ENCODE data around the gene SLC35B4.

The SLC35B4 gene

DNA sequence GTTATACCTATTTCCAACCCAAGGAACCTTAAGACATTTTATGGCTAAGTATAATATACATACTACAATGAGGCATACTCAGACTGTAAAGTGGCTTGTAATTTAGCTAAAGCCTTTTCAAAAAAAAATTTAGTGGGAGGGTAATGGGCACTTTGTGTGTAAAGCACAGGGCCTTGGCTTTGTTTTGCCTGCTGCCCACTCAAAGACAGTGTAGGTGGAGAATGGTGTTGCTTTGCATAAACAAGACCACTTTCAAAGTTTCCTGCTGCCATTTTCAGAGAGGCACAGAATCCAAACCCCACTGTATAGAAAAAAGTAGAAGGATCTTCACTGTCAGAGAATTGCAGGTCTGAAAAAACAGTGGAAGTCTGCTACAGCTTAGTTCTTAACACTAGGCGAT, 21.2 kb upstream of the SLC35B4 start:
- Histone ChIP-seq H3K4me1 (no peaks in the 10 kb centered on the region), H3K36me3 (no peaks in the 10 kb centered on the region), H3K4me3 (ENCODE audit: low read depth, low read length) (no peak overlapping the region), H3K27me3 (no peaks in the 10 kb centered on the region), H3K9me3 (no peaks in the 10 kb centered on the region)
- DNase-seq = no peak
- TF ChIP-seq, protein P1, sequence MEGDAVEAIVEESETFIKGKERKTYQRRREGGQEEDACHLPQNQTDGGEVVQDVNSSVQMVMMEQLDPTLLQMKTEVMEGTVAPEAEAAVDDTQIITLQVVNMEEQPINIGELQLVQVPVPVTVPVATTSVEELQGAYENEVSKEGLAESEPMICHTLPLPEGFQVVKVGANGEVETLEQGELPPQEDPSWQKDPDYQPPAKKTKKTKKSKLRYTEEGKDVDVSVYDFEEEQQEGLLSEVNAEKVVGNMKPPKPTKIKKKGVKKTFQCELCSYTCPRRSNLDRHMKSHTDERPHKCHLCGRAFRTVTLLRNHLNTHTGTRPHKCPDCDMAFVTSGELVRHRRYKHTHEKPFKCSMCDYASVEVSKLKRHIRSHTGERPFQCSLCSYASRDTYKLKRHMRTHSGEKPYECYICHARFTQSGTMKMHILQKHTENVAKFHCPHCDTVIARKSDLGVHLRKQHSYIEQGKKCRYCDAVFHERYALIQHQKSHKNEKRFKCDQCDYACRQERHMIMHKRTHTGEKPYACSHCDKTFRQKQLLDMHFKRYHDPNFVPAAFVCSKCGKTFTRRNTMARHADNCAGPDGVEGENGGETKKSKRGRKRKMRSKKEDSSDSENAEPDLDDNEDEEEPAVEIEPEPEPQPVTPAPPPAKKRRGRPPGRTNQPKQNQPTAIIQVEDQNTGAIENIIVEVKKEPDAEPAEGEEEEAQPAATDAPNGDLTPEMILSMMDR (IDR thresholded peaks at IDR 0.05; ENCODE audit: low read depth, low read length) = no peak

- Histone ChIP-seq H3K4me3 (ENCODE audit: low read depth, low read length) (no peak overlapping the region), H3K4me1 (peaks cover 4% of the 10 kb centered on the region; the same call in 1 of the 2 replicates), H3K9me3 (no peaks in the 10 kb centered on the region), H3K36me3 (no peaks in the 10 kb centered on the region), H3K27me3 (no peaks in the 10 kb centered on the region)
- DNase-seq = no peak
- TF ChIP-seq, protein P1 (IDR thresholded peaks at IDR 0.05; ENCODE audit: low read depth, low read length) = no peak
Measured at GRCh38 chr7:134334408-134334807, 17.7 kb upstream of the SLC35B4 start.

DNA sequence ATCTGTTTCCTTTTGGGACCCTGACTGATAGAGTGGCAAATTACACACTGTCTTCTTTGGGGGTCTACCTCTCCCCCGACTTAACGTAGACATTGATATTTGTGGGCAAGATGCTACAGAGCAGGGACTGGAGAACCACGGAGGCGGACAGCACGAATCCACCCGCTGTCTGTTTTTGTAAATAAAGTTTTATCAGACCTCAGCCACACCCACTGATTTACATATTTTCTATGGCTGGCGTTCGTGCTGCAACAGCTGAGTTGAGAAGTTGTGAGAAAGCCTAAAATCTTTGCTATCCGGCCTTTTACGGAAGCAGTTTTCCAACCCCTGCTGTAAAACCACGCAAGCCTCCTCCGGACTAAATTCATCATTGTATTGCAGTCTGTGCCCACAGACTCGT, 17.2 kb upstream of the SLC35B4 start:
- TF ChIP-seq, protein P1 (IDR thresholded peaks at IDR 0.05; ENCODE audit: low read depth, low read length) = no peak
- Histone ChIP-seq H3K4me3 (ENCODE audit: low read depth, low read length) (no peak overlapping the region), H3K27me3 (no peaks in the 10 kb centered on the region), H3K4me1 (peaks cover 4% of the 10 kb centered on the region; the same call in 1 of the 2 replicates), H3K9me3 (no peaks in the 10 kb centered on the region), H3K36me3 (no peaks in the 10 kb centered on the region)
- no peak for DNase-seq

DNA sequence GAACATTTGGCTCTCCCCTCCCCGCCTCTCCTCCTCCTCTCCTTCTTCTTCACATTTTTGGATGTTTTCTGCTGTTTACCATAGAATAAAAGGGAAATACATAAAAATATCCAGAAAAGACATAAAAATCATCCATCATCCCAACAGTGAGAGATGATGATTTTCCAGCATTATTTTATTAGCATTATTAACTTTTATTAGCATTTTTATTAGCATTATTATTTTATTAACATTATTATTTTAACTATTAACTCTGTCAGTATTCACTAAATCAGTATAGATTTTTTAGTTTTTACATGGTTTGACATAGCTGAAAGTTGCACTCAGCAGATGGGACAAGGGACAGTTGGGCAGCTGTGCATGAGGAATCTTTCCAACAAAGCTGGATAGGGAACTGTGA, 16.2 kb upstream of the SLC35B4 start:
- Histone ChIP-seq H3K4me3 (ENCODE audit: low read depth, low read length) (no peak overlapping the region), H3K27me3 (no peaks in the 10 kb centered on the region), H3K9me3 (no peaks in the 10 kb centered on the region), H3K36me3 (no peaks in the 10 kb centered on the region), H3K4me1 (peaks cover 4% of the 10 kb centered on the region; the same call in 1 of the 2 replicates)
- no peak for DNase-seq
- TF ChIP-seq, protein P1 (IDR thresholded peaks at IDR 0.05; ENCODE audit: low read depth, low read length) = no peak

DNA sequence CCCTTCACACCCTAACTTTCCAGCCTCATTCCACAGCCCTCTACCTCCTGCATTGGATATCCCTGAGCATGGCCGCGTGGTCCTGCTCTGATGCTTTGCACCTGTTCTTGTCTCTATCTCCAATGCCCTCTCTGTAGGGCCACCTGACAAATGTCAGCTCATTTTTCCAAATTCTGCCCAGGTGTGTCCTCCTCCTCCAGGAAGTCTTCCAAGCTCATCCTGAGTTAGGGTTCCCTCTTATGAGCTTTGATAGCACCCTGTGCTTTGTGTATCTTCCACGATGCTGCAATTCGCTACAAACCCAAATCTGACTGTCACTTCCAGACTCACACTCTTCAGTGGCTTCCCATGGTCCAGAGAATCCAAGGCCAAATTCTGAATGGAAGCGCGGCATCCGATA, 14.7 kb upstream of the SLC35B4 start:
- Histone ChIP-seq H3K4me1 (peaks cover 4% of the 10 kb centered on the region; the same call in 1 of the 2 replicates), H3K9me3 (no peaks in the 10 kb centered on the region), H3K36me3 (no peaks in the 10 kb centered on the region), H3K27me3 (no peaks in the 10 kb centered on the region), H3K4me3 (ENCODE audit: low read depth, low read length) (no peak overlapping the region)
- TF ChIP-seq, protein P1 (IDR thresholded peaks at IDR 0.05; ENCODE audit: low read depth, low read length) = no peak
- no peak for DNase-seq

DNA sequence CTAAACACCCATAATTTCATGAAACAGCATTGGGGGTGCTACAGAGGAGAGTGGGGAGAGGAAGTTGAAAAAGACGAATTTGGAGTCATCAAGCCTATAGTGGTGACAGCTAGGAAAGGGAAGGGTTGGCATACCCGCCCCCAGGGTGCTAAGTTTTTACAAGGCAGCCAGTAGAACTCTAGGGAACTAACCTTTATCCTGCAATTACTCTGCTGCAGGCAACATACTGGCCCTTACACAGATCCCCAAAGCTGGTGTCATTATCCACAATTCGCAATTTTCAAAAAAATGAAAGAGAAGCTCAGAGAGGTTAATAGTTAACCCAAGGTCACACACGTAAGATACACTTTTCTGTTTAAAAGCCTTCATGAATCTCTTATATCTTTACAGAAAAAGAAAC, 14.2 kb upstream of the SLC35B4 start:
- TF ChIP-seq, protein P1 (IDR thresholded peaks at IDR 0.05; ENCODE audit: low read depth, low read length) = no peak
- no peaks in the 10 kb centered on the region for H3K36me3 ChIP-seq
- peaks cover 4% of the 10 kb centered on the region; the same call in 1 of the 2 replicates for H3K4me1 ChIP-seq
- DNase-seq = no peak
- H3K4me3 ChIP-seq (ENCODE audit: low read depth, low read length) = no peak overlapping the region
- no peaks in the 10 kb centered on the region for H3K27me3 ChIP-seq
- no peaks in the 10 kb centered on the region for H3K9me3 ChIP-seq

Data from BE2C (cell line).